HuH-7.5 (cell line): ENCODE results near the gene BICC1.

Source experiments
- DNase-seq: peaks from one replicate; pipeline ENCODE4 v3.0.0; 2011; ENCODE audit warnings: low spot score

The BICC1 gene

DNA sequence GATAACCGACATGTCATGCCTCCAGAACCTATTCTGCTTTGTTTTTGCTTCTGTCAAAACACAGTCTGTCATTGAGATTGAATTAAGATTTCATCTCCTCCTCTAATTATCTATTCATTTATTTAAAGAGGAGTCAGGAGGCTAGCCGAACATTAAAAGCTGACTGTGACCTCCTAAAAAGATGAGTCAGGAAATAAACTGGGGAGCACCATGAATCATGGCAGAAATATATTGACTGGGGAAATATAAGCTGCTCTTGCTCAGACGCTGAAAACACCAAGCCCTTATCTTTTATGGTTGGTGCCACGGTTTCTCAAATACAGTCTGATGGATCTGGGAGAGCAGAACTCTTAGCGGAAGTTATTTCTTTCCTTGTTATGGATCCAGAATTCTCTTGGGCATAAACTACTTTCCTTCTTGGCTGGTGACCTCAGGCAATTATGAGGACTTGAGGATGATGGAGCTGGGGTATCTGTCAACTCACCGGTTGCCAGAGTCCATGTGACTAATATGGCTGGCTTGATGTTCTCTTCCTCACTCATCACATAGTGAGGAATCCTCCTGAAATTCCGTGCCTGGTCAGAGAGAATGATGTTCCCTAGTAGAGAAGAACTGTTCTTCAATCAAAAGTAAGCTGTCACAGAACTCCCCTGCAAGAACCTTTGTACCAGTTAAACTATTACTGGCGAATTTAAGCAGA is 356.2 kb downstream of the BICC1 start:
- no peak for DNase-seq

DNA sequence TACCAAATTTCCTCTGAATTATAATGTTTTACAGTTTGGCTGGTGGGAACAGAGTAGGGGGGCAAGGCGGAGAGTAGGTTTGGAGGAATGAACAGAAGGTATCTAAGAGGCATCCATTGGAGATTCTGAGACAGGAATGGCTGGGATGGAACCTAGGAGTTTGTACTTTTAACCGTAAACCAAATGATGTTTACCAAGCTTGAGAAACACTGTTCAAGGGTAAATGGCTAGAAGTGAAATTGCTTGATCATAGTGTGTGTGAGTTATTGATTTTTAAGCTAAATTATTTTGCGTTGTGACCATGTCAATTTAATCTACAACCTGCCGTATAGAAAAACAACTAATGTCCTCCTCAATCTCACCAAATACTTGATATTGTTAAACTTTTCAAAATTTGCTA is 357.4 kb downstream of the BICC1 start:
- DNase-seq: no peak

DNA sequence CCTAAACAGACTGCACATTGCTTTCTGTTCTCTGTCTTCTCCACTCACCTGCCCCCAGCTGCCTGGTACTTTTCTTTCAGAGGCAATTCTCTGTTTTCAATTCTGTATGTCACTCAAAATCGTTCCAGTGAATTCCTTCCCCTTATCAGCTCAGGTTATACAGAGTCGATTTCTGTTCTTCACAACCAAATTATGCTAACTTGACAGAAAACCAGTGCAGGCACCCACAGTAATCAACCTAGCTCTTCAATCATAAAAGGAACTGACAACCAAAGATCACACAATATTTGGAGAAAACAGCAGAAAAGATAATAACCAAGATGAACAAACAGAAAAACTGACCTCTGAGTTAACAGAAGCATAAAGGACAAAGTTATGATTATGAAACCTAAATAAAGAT is 360.5 kb downstream of the BICC1 start:
- DNase-seq: no peak
